Loucy (cell line): Measurements from ENCODE around the gene FSTL3.
"Not testable (repeated sequence)": the region's sequence is repeated elsewhere in the genome, so short reads cannot be mapped to it uniquely, and the experiment has no call there.

Source experiments
- CTCF ChIP-seq: fragments of 200-600 bp; sonication (generic); conservative IDR thresholded peaks from 2 replicates; pipeline ENCODE4 v1.5.1; 2014; ENCODE audit warnings: mild to moderate bottlenecking, antibody characterized with exemption, low read length
- EZH2phosphoT487 ChIP-seq: fragments of 200-600 bp; IDR thresholded peaks from 2 replicates; pipeline ENCODE4 v1.6.1; 2018; ENCODE audit warnings: antibody characterized with exemption, mild to moderate bottlenecking, moderate library complexity, borderline replicate concordance

GRCh38 chr19:699885-700284 is 23.7 kb downstream of the FSTL3 start:
- not testable (repeated sequence) for TF ChIP-seq CTCF, EZH2phosphoT487
